Cardiac muscle cell (in vitro differentiated cells and primary cell): ENCODE measurements around the gene PTPRF. TPM values are rescaled to one million over a fixed set of nuclear protein-coding genes. Genes with fewer than 3 reads are reported as not detected.

Experiments
- DNase-seq, 2 donors: peaks; one replicate each; pipeline versions ENCODE4 v3.0.0 to v3.0.0-alpha.2; 2010 to 2017; ENCODE audit warnings: low read depth in 1 of 2, low spot score in 1 of 2
- H3K27ac ChIP-seq: fragments of 200-600 bp; sonication (generic); 2 replicates; pipeline ENCODE4 v1.5.1; 2016
- H3K27me3 ChIP-seq: fragments of 200-600 bp; sonication (generic); 2 replicates; pipeline ENCODE4 v1.6.0; 2016; ENCODE audit warnings: control low read depth
- H3K36me3 ChIP-seq: fragments of 200-600 bp; sonication (generic); 2 replicates; pipeline ENCODE4 v1.5.1; 2016; ENCODE audit warnings: control low read depth
- H3K4me1 ChIP-seq: fragments of 200-600 bp; sonication (generic); 2 replicates; pipeline ENCODE4 v1.8.1; 2017; ENCODE audit warnings: low read depth, mild to moderate bottlenecking, mixed run types
- H3K4me3 ChIP-seq: fragments of 200-600 bp; sonication (generic); 2 replicates; pipeline ENCODE4 v1.5.1; 2016; ENCODE audit warnings: mild to moderate bottlenecking
- H3K9me3 ChIP-seq: fragments of 200-600 bp; sonication (generic); 2 replicates; pipeline ENCODE4 v1.5.1; 2017; ENCODE audit warnings: low read depth, mild to moderate bottlenecking, control low read depth
- polyA plus RNA-seq: library from polyadenylated mRNA; unstranded; fragments of >200 nt; fragmentation: Nextera tagmentation; extraction: Ambion mirVana; gene quantifications from 2 replicates; pipeline ENCODE4 v1.2.1, GENCODE V29; 2016
- total RNA-seq: library from RNA; depleted of rRNA; stranded (reverse); fragments of >200 nt; gene quantifications from 2 replicates; pipeline ENCODE4 v1.2.3, GENCODE V29; 2016
- TF ChIP-seq, protein P1 (sequence below): IDR thresholded peaks from 2 replicates; pipeline ENCODE4 v1.5.1; 2012; ENCODE audit warnings: low read depth, mild to moderate bottlenecking, low read length

The PTPRF gene
- total and polyA plus RNA-seq, 2 experiments from 2014 or later = 44.1 to 72.8 TPM

- Histone ChIP-seq H3K36me3 (peaks cover 15% of the 10 kb centered on the region), H3K9me3 (no peaks in the 10 kb centered on the region), H3K4me3 (no peak overlapping the region), H3K27me3 (no peaks in the 10 kb centered on the region), H3K27ac (no peak overlapping the region), H3K4me1 (no peaks in the 10 kb centered on the region)
- no peak for DNase-seq
- TF ChIP-seq, protein P1, sequence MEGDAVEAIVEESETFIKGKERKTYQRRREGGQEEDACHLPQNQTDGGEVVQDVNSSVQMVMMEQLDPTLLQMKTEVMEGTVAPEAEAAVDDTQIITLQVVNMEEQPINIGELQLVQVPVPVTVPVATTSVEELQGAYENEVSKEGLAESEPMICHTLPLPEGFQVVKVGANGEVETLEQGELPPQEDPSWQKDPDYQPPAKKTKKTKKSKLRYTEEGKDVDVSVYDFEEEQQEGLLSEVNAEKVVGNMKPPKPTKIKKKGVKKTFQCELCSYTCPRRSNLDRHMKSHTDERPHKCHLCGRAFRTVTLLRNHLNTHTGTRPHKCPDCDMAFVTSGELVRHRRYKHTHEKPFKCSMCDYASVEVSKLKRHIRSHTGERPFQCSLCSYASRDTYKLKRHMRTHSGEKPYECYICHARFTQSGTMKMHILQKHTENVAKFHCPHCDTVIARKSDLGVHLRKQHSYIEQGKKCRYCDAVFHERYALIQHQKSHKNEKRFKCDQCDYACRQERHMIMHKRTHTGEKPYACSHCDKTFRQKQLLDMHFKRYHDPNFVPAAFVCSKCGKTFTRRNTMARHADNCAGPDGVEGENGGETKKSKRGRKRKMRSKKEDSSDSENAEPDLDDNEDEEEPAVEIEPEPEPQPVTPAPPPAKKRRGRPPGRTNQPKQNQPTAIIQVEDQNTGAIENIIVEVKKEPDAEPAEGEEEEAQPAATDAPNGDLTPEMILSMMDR = no peak
Measured at GRCh38 chr1:43612406-43612805, 81.7 kb downstream of the PTPRF start.

DNA sequence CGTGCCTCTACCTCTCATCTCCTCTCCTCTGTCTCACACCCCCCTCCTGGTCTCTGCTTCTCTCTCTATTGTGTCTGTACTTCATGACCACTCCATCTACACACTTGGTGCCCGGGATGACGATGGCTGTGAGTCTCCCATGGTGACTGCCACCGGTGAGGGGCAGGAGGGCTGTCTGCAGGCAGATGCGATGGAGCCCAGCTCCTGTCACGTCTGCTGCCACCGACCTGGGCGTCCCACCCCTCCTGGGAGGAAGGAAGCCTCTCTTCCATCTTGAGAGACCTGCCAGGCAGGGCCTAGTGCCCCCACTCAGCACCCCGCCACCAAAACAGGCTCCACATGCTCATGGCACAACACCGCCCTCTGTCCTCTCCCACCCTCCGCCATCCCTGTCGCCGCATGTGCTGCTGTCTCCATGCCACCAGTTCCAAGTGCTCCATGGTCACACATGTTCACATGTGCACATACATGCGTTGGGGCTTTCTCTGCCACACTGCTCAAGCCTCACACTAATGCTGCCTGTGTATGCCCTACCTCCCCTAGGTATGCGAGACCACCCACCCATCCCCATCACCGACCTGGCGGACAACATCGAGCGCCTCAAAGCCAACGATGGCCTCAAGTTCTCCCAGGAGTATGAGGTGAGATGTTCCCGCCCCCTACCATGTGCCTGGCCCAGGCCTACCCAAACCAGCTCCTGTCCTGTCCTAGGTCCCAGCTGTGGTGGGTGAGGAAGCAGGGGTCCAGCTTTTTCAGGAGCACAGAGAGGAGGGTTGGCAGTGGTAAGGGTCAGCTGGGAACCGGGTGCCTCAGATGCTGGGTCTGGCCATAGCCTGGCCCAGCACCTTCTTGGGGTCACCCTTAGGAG lies 82.6 kb downstream of the PTPRF start:
- Histone ChIP-seq H3K4me3 (no peak overlapping the region), H3K36me3 (peaks cover 18% of the 10 kb centered on the region), H3K27ac (no peak overlapping the region), H3K9me3 (no peaks in the 10 kb centered on the region), H3K27me3 (no peaks in the 10 kb centered on the region), H3K4me1 (no peaks in the 10 kb centered on the region)
- TF ChIP-seq, protein P1 = no peak
- DNase-seq = no peak

DNA sequence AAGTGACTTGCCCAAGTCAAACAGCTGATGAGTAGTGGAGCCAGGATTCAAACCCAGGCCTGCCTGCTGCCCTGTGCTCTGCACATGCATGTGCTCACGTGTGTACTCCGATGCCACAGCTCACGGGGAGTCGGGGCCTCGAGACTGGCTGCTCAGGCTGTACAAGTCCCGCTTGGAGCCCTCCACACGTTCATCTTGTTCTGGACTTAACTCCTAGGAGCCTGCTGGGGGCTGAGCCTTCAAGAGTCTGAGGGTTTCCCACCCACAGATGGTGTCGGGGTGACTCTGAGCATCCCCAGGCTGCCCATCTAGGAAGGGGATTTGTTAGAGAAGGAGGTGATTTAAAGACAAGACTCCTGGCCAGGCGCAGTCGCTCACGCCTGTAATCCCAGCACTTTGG lies 83.5 kb downstream of the PTPRF start:
- Histone ChIP-seq H3K27ac (no peak overlapping the region), H3K4me1 (no peaks in the 10 kb centered on the region), H3K4me3 (no peak overlapping the region), H3K9me3 (no peaks in the 10 kb centered on the region), H3K27me3 (no peaks in the 10 kb centered on the region), H3K36me3 (peaks cover 18% of the 10 kb centered on the region)
- TF ChIP-seq, protein P1 = no peak
- no peak for DNase-seq

GRCh38 chr1:43614891-43615290 lies 84.2 kb downstream of the PTPRF start:
- TF ChIP-seq, protein P1 = no peak
- Histone ChIP-seq H3K27ac (no peak overlapping the region), H3K9me3 (no peaks in the 10 kb centered on the region), H3K36me3 (peaks cover 17% of the 10 kb centered on the region), H3K4me1 (no peaks in the 10 kb centered on the region), H3K27me3 (no peaks in the 10 kb centered on the region), H3K4me3 (no peak overlapping the region)
- no peak for DNase-seq

GRCh38 chr1:43616383-43616782 lies 85.7 kb downstream of the PTPRF start:
- Histone ChIP-seq H3K4me3 (no peak overlapping the region), H3K27ac (no peak overlapping the region), H3K4me1 (no peaks in the 10 kb centered on the region), H3K27me3 (no peaks in the 10 kb centered on the region), H3K36me3 (peaks cover 20% of the 10 kb centered on the region), H3K9me3 (no peaks in the 10 kb centered on the region)
- TF ChIP-seq, protein P1 = no peak
- DNase-seq = no peak
